ENCODE data around the gene GNA14. TPM values are rescaled to one million over a fixed set of nuclear protein-coding genes. Genes with fewer than 3 reads are reported as not detected.

Gene GNA14
- total and polyA plus RNA-seq, 2 experiments from 2014 or later: 0.21 to 0.36 TPM

DNA sequence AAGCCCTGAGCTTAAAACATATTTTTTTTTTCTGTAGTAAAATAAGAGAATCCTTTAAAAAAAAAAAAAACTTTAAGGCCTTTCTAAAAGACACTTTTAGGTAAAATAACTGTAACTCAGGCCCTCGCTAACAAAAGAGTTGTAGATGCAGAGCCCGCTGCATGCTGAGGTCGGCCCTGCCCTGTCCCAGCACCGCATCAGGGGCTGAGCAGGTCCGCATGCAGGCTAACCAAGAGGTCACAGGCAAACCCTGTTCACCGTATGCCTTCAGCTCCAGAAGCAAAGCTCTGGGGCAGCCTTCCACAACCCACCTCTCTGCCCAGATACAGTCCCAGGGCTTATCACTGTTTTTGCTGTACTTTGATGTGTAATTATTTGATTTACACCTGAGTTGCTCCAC is 216.1 kb downstream of the GNA14 start:
- Histone ChIP-seq H3K9me3 (ENCODE audit: low read depth) (no peaks in the 10 kb centered on the region), H3K27ac (no peak overlapping the region), H3K4me3 (no peak overlapping the region), H3K4me1 (ENCODE audit: low read depth) (no peaks in the 10 kb centered on the region), H3K36me3 (no peaks in the 10 kb centered on the region), H3K27me3 (no peaks in the 10 kb centered on the region)
- TF ChIP-seq CTCF (IDR thresholded peaks at IDR 0.05; ENCODE audit: low read depth, low read length): no peak
- DNase-seq (ENCODE audit: low read depth in 1 of 2, low spot score in 1 of 2): no peak

- H3K4me1 ChIP-seq (ENCODE audit: low read depth): no peaks in the 10 kb centered on the region
- H3K27me3 ChIP-seq: no peaks in the 10 kb centered on the region
- no peak overlapping the region for H3K27ac ChIP-seq
- no peak overlapping the region for H3K4me3 ChIP-seq
- DNase-seq (ENCODE audit: low read depth in 1 of 2, low spot score in 1 of 2): no peak
- H3K36me3 ChIP-seq: no peaks in the 10 kb centered on the region
- TF ChIP-seq CTCF (IDR thresholded peaks at IDR 0.05; ENCODE audit: low read depth, low read length): no peak
- H3K9me3 ChIP-seq (ENCODE audit: low read depth): no peaks in the 10 kb centered on the region
Observed at GRCh38 chr9:77429928-77430327, 218.2 kb downstream of the GNA14 start.

GRCh38 chr9:77427256-77427927 is 220.7 kb downstream of the GNA14 start:
- no peak for DNase-seq (ENCODE audit: low read depth in 1 of 2, low spot score in 1 of 2)
- Histone ChIP-seq H3K4me3 (no peak overlapping the region), H3K36me3 (no peaks in the 10 kb centered on the region), H3K9me3 (ENCODE audit: low read depth) (no peaks in the 10 kb centered on the region), H3K4me1 (ENCODE audit: low read depth) (no peaks in the 10 kb centered on the region), H3K27ac (no peak overlapping the region), H3K27me3 (no peaks in the 10 kb centered on the region)
- TF ChIP-seq CTCF (IDR thresholded peaks at IDR 0.05; ENCODE audit: low read depth, low read length): no peak

GRCh38 chr9:77426712-77427111 is 221.4 kb downstream of the GNA14 start:
- TF ChIP-seq CTCF (IDR thresholded peaks at IDR 0.05; ENCODE audit: low read depth, low read length): no peak
- H3K36me3 ChIP-seq: no peaks in the 10 kb centered on the region
- H3K4me1 ChIP-seq (ENCODE audit: low read depth): no peaks in the 10 kb centered on the region
- DNase-seq (ENCODE audit: low read depth in 1 of 2, low spot score in 1 of 2): no peak
- no peak overlapping the region for H3K4me3 ChIP-seq
- H3K27ac ChIP-seq: no peak overlapping the region
- H3K27me3 ChIP-seq: no peaks in the 10 kb centered on the region
- no peaks in the 10 kb centered on the region for H3K9me3 ChIP-seq (ENCODE audit: low read depth)

DNA sequence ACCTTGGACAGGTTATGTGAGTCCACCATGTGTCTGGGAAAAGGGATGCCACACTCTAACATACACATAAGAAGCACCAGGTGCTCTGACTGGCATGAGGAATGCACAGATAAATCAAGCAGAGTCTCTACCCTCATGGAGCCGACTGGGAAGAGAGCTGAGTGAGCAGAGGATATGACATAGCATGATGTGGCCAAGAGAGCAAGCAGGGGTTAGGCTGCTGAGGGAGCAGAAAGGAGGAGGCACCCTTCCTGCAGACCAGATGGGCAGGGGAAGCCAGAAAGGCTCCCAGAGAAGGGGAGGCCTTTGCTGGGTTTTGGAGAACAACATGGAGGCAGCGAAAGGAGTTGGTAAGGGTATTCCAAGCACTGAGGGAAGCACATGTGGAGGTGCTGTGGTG is 223.1 kb downstream of the GNA14 start:
- DNase-seq (ENCODE audit: low read depth in 1 of 2, low spot score in 1 of 2): no peak
- no peaks in the 10 kb centered on the region for H3K4me1 ChIP-seq (ENCODE audit: low read depth)
- H3K27ac ChIP-seq: no peak overlapping the region
- no peaks in the 10 kb centered on the region for H3K9me3 ChIP-seq (ENCODE audit: low read depth)
- no peak overlapping the region for H3K4me3 ChIP-seq
- no peak for TF ChIP-seq CTCF (IDR thresholded peaks at IDR 0.05; ENCODE audit: low read depth, low read length)
- H3K27me3 ChIP-seq: no peaks in the 10 kb centered on the region
- H3K36me3 ChIP-seq: no peaks in the 10 kb centered on the region
